GM18861 (cell line): ENCODE measurements around the gene KAT8.
"Not testable (repeated sequence)": the region's sequence is repeated elsewhere in the genome, so short reads cannot be mapped to it uniquely, and the experiment has no call there.

Experiments used
- ATAC-seq: cut with Tn5 transposase; IDR thresholded peaks from one replicate; pipeline ENCODE4 v1.9.1; 2021; ENCODE audit not compliant: unreplicated experiment

The KAT8 gene

GRCh38 chr16:31144418-31144817 is 27.0 kb downstream of the KAT8 start:
- ATAC-seq: not testable (repeated sequence)

GRCh38 chr16:31145398-31145990 is 28.0 kb downstream of the KAT8 start:
- no peak for ATAC-seq

GRCh38 chr16:31147574-31147973 is 30.1 kb downstream of the KAT8 start:
- no peak for ATAC-seq

- ATAC-seq: no peak
These were observed 30.8 kb downstream of the KAT8 start for GRCh38 chr16:31148281-31148728.

GRCh38 chr16:31148896-31149295 is 31.4 kb downstream of the KAT8 start:
- ATAC-seq: no peak

GRCh38 chr16:31149332-31149731 is 31.9 kb downstream of the KAT8 start:
- ATAC-seq: no peak

- ATAC-seq: no peak
These were observed 32.7 kb downstream of the KAT8 start, which contains the start of gene PRSS36 for GRCh38 chr16:31149894-31150890. PRSS36 (minus strand) TSS chr16:31150066; CDS start chr16:31150035, 31 bp downstream.

- not testable (repeated sequence) for ATAC-seq
These were observed 33.5 kb downstream of the KAT8 start for GRCh38 chr16:31150976-31151375.

GRCh38 chr16:31157136-31157535 is 39.7 kb downstream of the KAT8 start:
- no peak for ATAC-seq

GRCh38 chr16:31167315-31167714 is 49.9 kb downstream of the KAT8 start:
- ATAC-seq: no peak

GRCh38 chr16:31168848-31169247 is 51.4 kb downstream of the KAT8 start:
- ATAC-seq: no peak

- not testable (repeated sequence) for ATAC-seq
These were observed 52.6 kb downstream of the KAT8 start for GRCh38 chr16:31170048-31170447.

- no peak for ATAC-seq
These were observed 59.7 kb downstream of the KAT8 start for GRCh38 chr16:31177136-31177535.

- peak; percentile 3 for ATAC-seq
These were observed 61.8 kb downstream of the KAT8 start for GRCh38 chr16:31179219-31179746.

GRCh38 chr16:31179747-31180459 is 62.4 kb downstream of the KAT8 start, which contains the start of gene FUS:
FUS (plus strand) TSS chr16:31180139; CDS start chr16:31180215, 76 bp downstream.
- peak; percentile 39 for ATAC-seq
